PC-3 (cell line): ENCODE data around the gene NLGN1.

Experiments used
- CTCF ChIP-seq: fragments of 300-600 bp; sonication (generic); conservative IDR thresholded peaks from 2 replicates; pipeline ENCODE4 v1.5.1; 2017; ENCODE audit warnings: antibody characterized with exemption, low read depth, mild to moderate bottlenecking, low read length
- EZH2 ChIP-seq: fragments of 300-600 bp; sonication (generic); IDR thresholded peaks from one replicate; pipeline ENCODE4 v1.6.1; 2017; ENCODE audit warnings: antibody characterized with exemption, mild to moderate bottlenecking, low read length; ENCODE audit not compliant: unreplicated experiment

- TF ChIP-seq CTCF (no peak), EZH2 (no peak)
Observed at GRCh38 chr3:174102274-174102673, 704.7 kb downstream of the NLGN1 start.
